ENCODE data around the gene MOB3A.
"Not testable (repeated sequence)": the region's sequence is repeated elsewhere in the genome, so short reads cannot be mapped to it uniquely, and the experiment has no call there.

Gene MOB3A

GRCh38 chr19:2034729-2035589, 61.2 kb downstream of the MOB3A start:
- TF ChIP-seq Cebpa-rat (IDR thresholded peaks at IDR 0.05) = no peak
- peaks cover 8 to 17% (median 12%) of the 10 kb centered on the region in 11 experiments; a peak in 21 of 22 replicates for H3K9me3 ChIP-seq (replicated peaks in 1 of 11)
- no peak overlapping the region for H3K9ac ChIP-seq
- H3K27me3 ChIP-seq = no peaks in the 10 kb centered on the region
- peaks cover 23 to 30% (median 28%) of the 10 kb centered on the region in 11 experiments for H3K36me3 ChIP-seq
- H3K4me1 ChIP-seq = peaks cover 32 to 73% (median 46%) of the 10 kb centered on the region in 10 experiments
- H3K4me2 ChIP-seq = peak overlapping the region in 10 of 11 experiments; percentile 17 to 99 (median 94); a peak in 18 of 22 replicates
- no peak overlapping the region for H3K4me3 ChIP-seq
- no peak overlapping the region; a peak in 1 of 22 replicates for H3K27ac ChIP-seq
- H4K20me1 ChIP-seq = peaks cover 0 to 30% (median 25%) of the 10 kb centered on the region in 11 experiments; a peak in 16 of 22 replicates

DNA sequence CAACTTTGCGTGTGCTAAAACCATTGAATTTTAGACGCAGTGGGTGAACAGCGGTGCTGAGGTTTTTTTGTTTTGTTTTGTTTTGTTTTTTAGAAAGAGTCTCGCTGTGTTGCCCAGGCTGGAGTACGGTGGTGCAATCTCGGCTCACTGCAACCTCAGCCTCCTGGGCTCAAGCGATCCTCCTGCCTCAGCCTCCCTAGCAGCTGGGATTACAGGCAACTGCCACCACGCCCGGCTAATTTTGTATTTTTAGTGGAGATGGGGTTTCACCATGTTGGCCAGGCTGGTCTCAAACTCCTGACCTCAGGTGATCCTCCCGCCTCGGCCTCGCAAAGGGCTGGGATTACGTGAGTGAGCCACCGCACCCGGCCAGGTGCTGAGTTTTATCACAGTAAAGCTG, 61.9 kb downstream of the MOB3A start:
- Histone ChIP-seq H4K20me1 (peaks cover 0 to 23% (median 18%) of the 10 kb centered on the region in 11 experiments; a peak in 16 of 22 replicates), H3K4me1 (peaks cover 32 to 79% (median 45%) of the 10 kb centered on the region in 10 experiments), H3K9ac (peak overlapping the region in 1 of 11 experiments; percentile 64; a peak in 1 of 22 replicates), H3K36me3 (peaks cover 16 to 23% (median 21%) of the 10 kb centered on the region in 11 experiments), H3K9me3 (replicated peaks in 1 of 11) (peaks cover 8 to 17% (median 12%) of the 10 kb centered on the region in 11 experiments; a peak in 21 of 22 replicates), H3K4me2 (peak overlapping the region in 10 of 11 experiments; percentile 17 to 99 (median 94); a peak in 18 of 22 replicates)
- not testable (repeated sequence) for H3K27me3 ChIP-seq, H3K4me3 ChIP-seq, H3K27ac ChIP-seq

- TF ChIP-seq Cebpa-rat (IDR thresholded peaks at IDR 0.05) = no peak
- peaks cover 32 to 84% (median 49%) of the 10 kb centered on the region in 10 experiments for H3K4me1 ChIP-seq
- H3K36me3 ChIP-seq = peaks cover 13 to 18% (median 16%) of the 10 kb centered on the region in 11 experiments
- H4K20me1 ChIP-seq = peaks cover 0 to 18% (median 15%) of the 10 kb centered on the region in 11 experiments; a peak in 16 of 22 replicates
- peak overlapping the region in 8 of 11 experiments; percentile 30 to 76 (median 68); a peak in 9 of 22 replicates for H3K27ac ChIP-seq
- no peaks in the 10 kb centered on the region for H3K27me3 ChIP-seq
- peak overlapping the region; percentile 82 to 99 (median 97) for H3K4me2 ChIP-seq
- peak overlapping the region in 7 of 11 experiments; percentile 33 to 73 (median 62); a peak in 8 of 22 replicates for H3K9ac ChIP-seq
- H3K9me3 ChIP-seq (replicated peaks in 1 of 11) = peaks cover 8 to 17% (median 12%) of the 10 kb centered on the region in 11 experiments; a peak in 21 of 22 replicates
- peak overlapping the region in 1 of 10 experiments; percentile 17; a peak in 2 of 20 replicates for H3K4me3 ChIP-seq
These were observed 62.3 kb downstream of the MOB3A start for GRCh38 chr19:2033825-2034159.

DNA sequence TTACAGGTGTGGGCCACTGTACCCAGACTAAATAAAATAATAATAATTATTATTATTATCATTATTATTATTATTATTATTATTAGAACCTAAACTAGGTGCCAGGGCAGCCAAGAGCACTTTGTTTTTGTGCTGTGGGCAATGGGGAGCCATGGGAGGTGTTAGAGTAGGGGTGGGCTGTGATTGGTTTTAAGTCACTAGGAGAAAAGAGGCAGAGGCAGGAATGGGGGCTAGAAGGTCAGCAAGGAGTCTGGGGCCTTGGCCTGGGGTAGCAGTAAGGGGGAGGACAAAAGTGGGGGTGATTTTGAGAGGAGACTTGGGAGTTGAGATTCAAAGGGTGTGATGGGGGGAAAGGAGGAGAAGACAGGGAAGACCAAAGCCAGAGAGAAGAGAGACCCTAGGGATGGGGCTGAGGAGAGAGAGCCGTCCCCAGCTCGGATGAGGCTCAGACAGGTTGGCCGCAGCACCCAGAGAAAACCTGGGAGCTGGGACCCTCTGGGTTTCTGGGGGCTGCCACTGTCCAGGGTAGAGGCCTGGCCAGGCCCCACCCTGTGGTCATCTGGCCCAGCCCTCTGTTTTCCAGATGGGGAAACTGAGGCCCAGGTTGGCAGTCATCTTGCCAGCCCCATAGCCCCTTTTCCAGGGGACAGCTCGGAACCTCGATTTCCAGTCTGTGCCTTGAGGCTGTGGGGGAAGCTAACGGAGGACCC, 62.9 kb downstream of the MOB3A start:
- H3K4me1 ChIP-seq = peaks cover 32 to 84% (median 54%) of the 10 kb centered on the region in 10 experiments
- peak overlapping the region in 10 of 11 experiments; percentile 19 to 76 (median 68); a peak in 16 of 22 replicates for H3K27ac ChIP-seq
- peaks cover 8 to 17% (median 12%) of the 10 kb centered on the region in 11 experiments; a peak in 21 of 22 replicates for H3K9me3 ChIP-seq (replicated peaks in 1 of 11)
- peak overlapping the region; percentile 33 to 77 (median 69); a peak in 15 of 22 replicates for H3K9ac ChIP-seq
- peaks cover 8 to 13% (median 11%) of the 10 kb centered on the region in 11 experiments for H3K36me3 ChIP-seq
- H4K20me1 ChIP-seq = peaks cover 0 to 14% (median 9%) of the 10 kb centered on the region in 11 experiments; a peak in 16 of 22 replicates
- H3K27me3 ChIP-seq = no peaks in the 10 kb centered on the region
- peak overlapping the region; percentile 82 to 99 (median 97) for H3K4me2 ChIP-seq
- H3K4me3 ChIP-seq = peak overlapping the region in 6 of 10 experiments; percentile 3 to 57 (median 40); a peak in 6 of 20 replicates
- no peak for TF ChIP-seq Cebpa-rat (IDR thresholded peaks at IDR 0.05)

DNA sequence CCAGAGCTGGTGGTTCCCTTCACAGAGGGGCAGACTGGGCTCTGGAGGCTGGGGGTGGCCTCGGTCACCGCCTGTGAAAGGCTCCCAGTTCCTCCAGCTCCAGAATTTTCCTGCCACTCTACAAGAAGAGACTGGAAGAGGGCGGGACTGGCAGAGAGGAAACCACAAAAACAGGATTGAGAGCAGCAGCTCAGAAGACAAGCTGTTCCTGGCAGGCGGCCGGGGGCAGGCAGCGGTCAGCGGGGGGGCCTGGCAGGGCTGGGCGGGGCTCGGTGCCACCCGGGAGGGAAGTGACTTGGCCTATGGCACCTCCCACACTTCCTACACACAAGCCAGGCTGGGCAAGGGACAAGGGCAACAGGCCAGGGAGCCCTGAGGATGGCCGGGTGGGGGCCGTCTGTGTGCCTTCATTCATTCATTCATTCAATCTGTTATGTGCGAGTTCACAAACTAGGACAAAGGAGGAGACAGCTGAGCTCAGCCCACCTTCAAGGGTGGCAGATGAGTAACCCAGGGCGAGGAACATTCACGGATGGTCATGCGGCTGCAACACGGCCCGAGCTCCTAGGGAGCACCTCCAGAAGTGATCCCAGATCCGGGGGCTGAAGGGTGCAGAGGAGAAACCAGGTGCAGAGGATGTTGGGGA, 63.7 kb downstream of the MOB3A start:
- TF ChIP-seq Cebpa-rat (IDR thresholded peaks at IDR 0.05) = no peak
- H3K4me3 ChIP-seq = peak overlapping the region in 8 of 10 experiments; percentile 33 to 63 (median 50); a peak in 13 of 20 replicates

DNA sequence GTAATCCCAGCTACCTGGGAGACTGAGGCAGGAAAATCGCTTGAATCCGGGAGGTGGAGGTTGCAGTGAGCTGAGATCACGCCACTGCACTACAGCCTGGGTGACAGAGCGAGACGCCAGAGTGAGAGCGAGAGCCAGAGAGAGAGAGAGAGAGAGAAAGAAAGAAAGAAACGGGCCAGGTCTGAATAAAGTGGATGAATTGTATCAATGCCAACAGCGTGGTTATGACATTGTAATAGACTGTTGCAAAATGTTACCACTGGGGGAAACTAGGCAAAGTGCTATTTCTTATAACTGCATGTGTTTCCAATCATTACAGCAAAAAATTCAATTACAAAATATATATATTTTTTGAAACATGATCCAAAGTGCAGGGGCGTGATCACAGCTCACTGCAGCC, 68.8 kb downstream of the MOB3A start:
- H3K4me2 ChIP-seq = peak overlapping the region in 8 of 11 experiments; percentile 11 to 97 (median 46); a peak in 12 of 22 replicates
- TF ChIP-seq Cebpa-rat (IDR thresholded peaks at IDR 0.05) = no peak; a peak in 1 of 22 replicates
- no peak overlapping the region for H3K4me3 ChIP-seq
- H3K9me3 ChIP-seq (replicated peaks in 1 of 11) = peaks cover 0 to 7% (median 4%) of the 10 kb centered on the region in 11 experiments; a peak in 13 of 22 replicates
- no peaks in the 10 kb centered on the region for H3K27me3 ChIP-seq
- no peaks in the 10 kb centered on the region for H4K20me1 ChIP-seq
- peak overlapping the region in 2 of 11 experiments; percentile 3 to 17; a peak in 1 of 22 replicates for H3K9ac ChIP-seq
- peaks cover 14 to 72% (median 47%) of the 10 kb centered on the region in 10 experiments for H3K4me1 ChIP-seq
- no peaks in the 10 kb centered on the region for H3K36me3 ChIP-seq
- H3K27ac ChIP-seq = peak overlapping the region in 6 of 11 experiments; percentile 14 to 32 (median 27); a peak in 5 of 22 replicates

More for the DNA sequence above, 63.7 kb downstream of the MOB3A start:
- H3K9ac ChIP-seq = peak overlapping the region; percentile 55 to 77 (median 69); a peak in 20 of 22 replicates
- peak overlapping the region; percentile 45 to 76 (median 68); a peak in 21 of 22 replicates for H3K27ac ChIP-seq
- H3K4me2 ChIP-seq = peak overlapping the region; percentile 82 to 99 (median 97)
- H3K9me3 ChIP-seq (replicated peaks in 1 of 11) = peaks cover 8 to 17% (median 12%) of the 10 kb centered on the region in 11 experiments; a peak in 21 of 22 replicates
- no peaks in the 10 kb centered on the region for H3K27me3 ChIP-seq
- H4K20me1 ChIP-seq = peaks cover 0 to 6% (median under 1%) of the 10 kb centered on the region in 11 experiments; a peak in 6 of 22 replicates
- H3K36me3 ChIP-seq = peaks cover 0 to 4% (median 2%) of the 10 kb centered on the region in 11 experiments; a peak in 13 of 22 replicates
- peaks cover 36 to 84% (median 60%) of the 10 kb centered on the region in 10 experiments for H3K4me1 ChIP-seq

DNA sequence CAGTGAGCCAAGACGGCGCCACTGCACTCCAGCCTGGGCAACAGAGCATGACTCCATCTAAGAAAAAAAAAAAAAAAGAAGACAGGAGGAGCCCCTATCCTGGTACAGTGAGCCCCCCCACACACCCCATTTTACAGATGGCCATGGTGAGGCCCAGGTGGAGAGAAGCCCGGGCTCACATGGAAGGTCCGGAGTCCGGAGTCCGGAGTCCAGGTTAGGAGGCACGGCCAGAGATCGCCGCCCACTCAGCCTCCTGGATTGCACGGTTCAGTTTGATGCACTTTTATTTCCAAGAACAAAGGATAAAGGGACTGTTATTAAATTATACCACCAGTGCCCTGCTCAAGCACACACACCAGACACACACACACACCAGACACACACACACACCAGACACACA, 69.4 kb downstream of the MOB3A start:
- Histone ChIP-seq H3K9ac (peak overlapping the region in 2 of 11 experiments; percentile 3 to 17; a peak in 1 of 22 replicates), H3K4me2 (peak overlapping the region in 6 of 11 experiments; percentile 11 to 97 (median 52); a peak in 6 of 22 replicates), H4K20me1 (no peaks in the 10 kb centered on the region), H3K4me1 (peaks cover 8 to 67% (median 41%) of the 10 kb centered on the region in 10 experiments), H3K4me3 (no peak overlapping the region), H3K27ac (peak overlapping the region in 6 of 11 experiments; percentile 14 to 32 (median 28); a peak in 3 of 22 replicates), H3K27me3 (no peaks in the 10 kb centered on the region), H3K36me3 (no peaks in the 10 kb centered on the region), H3K9me3 (replicated peaks in 1 of 11) (peaks cover 0 to 7% (median 4%) of the 10 kb centered on the region in 11 experiments; a peak in 13 of 22 replicates)
- TF ChIP-seq Cebpa-rat (IDR thresholded peaks at IDR 0.05) = no peak

All from BLaER1 treated with 17β-estradiol and CSF1 and Interleukin-3, amounts not matched to agents 10 nM and 100 nM (cell line).